ENCODE measurements around the gene PWWP2B.
"Not testable (repeated sequence)": the region's sequence is repeated elsewhere in the genome, so short reads cannot be mapped to it uniquely, and the experiment has no call there.

PWWP2B gene

GRCh38 chr10:132351611-132352010 lies 45.4 kb upstream of the PWWP2B start:
- POLR2A ChIA-PET: no interaction called here
- no peak overlapping the region for H3K4me3 ChIP-seq (ENCODE audit: low read depth, low read length)
- DNase-seq (ENCODE audit: low read depth, low spot score): no peak
- TF ChIP-seq CTCF (IDR thresholded peaks at IDR 0.05; ENCODE audit: insufficient read depth, low read length, missing control alignments): no peak
- CTCF ChIA-PET: interaction anchor here (0.7 to 4.7 kb wide), 15 partner anchors 9 to 280 kb away, joined by 3 to 49 read pairs (median 3); no protein-coding TSS in a partner anchor

- peak; percentile 94 for TF ChIP-seq CTCF (IDR thresholded peaks at IDR 0.05; ENCODE audit: insufficient read depth, low read length, missing control alignments)
- H3K4me3 ChIP-seq (ENCODE audit: low read depth, low read length); DNase-seq (ENCODE audit: low read depth, low spot score); POLR2A ChIA-PET: not testable (repeated sequence)
- CTCF ChIA-PET: interaction anchor here (0.7 to 2.6 kb wide), 20 partner anchors 8 to 139 kb away, joined by 3 to 20 read pairs (median 4); no protein-coding TSS in a partner anchor
These were observed 44.3 kb upstream of the PWWP2B start for GRCh38 chr10:132352462-132353308.

DNA sequence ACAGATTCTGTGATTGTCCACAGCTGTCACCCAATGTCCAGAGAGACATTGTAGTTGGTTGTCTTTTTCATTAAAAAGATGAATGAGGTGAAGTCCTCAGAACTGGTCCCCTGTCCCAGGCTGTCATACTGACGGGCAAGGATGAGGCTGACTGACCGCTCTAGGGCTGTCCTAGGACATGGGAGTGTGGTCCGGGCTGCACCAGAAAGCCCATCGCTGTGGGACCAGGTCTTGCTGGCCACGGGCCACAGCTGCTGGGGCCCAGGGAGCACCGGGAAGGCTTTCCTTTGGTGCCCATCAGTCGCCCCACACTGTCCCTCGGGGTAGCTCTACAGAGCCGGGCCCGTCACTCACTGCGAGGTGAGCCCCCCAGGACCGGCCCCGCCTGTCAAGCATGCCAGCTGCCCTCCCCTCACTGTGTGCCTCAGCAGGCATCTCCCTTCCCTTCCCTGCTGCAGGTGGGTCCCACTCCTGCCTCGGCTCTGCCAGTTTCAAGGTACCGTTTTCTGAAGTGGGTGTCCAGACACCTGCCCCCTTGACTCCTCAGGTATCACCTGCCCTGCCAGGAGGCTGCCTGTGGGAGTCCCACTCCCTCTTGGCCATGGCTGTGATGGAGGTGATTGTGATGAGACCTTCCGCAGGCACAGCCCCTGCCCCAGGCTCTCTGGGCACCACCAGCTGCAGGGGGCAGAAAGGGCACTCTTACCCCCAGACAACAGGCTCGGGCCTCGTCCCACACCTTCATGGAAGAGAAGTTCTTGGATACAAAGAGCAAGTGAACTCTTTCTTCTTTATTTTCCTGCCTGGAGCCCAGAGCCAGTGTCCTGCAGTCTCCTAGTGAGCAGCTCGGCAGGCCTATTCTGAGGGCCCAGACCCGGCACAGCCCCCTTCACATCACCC lies 43.3 kb upstream of the PWWP2B start:
- H3K4me3 ChIP-seq (ENCODE audit: low read depth, low read length): no peak overlapping the region
- ChIA-PET CTCF (interaction anchor here (0.7 to 2.6 kb wide), 20 partner anchors 7 to 140 kb away, joined by 3 to 20 read pairs (median 4); no protein-coding TSS in a partner anchor), POLR2A (no interaction called here)
- no peak for TF ChIP-seq CTCF (IDR thresholded peaks at IDR 0.05; ENCODE audit: insufficient read depth, low read length, missing control alignments)
- DNase-seq (ENCODE audit: low read depth, low spot score): no peak

- no peak for TF ChIP-seq CTCF (IDR thresholded peaks at IDR 0.05; ENCODE audit: insufficient read depth, low read length, missing control alignments)
- ChIA-PET POLR2A (no interaction called here), CTCF (interaction anchor here (1.0 to 2.6 kb wide), 9 partner anchors 11 to 135 kb away, joined by 3 to 20 read pairs (median 10); no protein-coding TSS in a partner anchor)
- DNase-seq (ENCODE audit: low read depth, low spot score): no peak
- H3K4me3 ChIP-seq (ENCODE audit: low read depth, low read length): no peak overlapping the region
These were observed 42.5 kb upstream of the PWWP2B start for GRCh38 chr10:132354356-132355094.

- ChIA-PET POLR2A (no interaction called here), CTCF (interaction anchor here (1.1 to 2.6 kb wide), 5 partner anchors 16 to 133 kb away, joined by 3 to 9 read pairs (median 6); no protein-coding TSS in a partner anchor)
- TF ChIP-seq CTCF (IDR thresholded peaks at IDR 0.05; ENCODE audit: insufficient read depth, low read length, missing control alignments): no peak
- H3K4me3 ChIP-seq (ENCODE audit: low read depth, low read length): no peak overlapping the region
- DNase-seq (ENCODE audit: low read depth, low spot score): no peak
These were observed 41.7 kb upstream of the PWWP2B start for GRCh38 chr10:132355297-132355696.

All from AG04449 (cell line).